Measurements from ENCODE around the gene P2RX2. TPM values are rescaled to one million over a fixed set of nuclear protein-coding genes. Genes with fewer than 3 reads are reported as not detected.

Gene P2RX2
- total RNA-seq, 1 donor from 2014 or later, result not detected

- no peaks in the 10 kb centered on the region for H3K79me2 ChIP-seq (ENCODE audit: insufficient read depth, low read length)
Measured at GRCh38 chr12:132658149-132658894, 39.7 kb downstream of the P2RX2 start.

GRCh38 chr12:132659146-132659545 lies 40.6 kb downstream of the P2RX2 start:
- no peak for TF ChIP-seq CTCF (IDR thresholded peaks at IDR 0.05; ENCODE audit: insufficient read depth, low read depth, low read length)
- TF ChIP-seq EZH2 (IDR thresholded peaks at IDR 0.05; ENCODE audit: insufficient read depth, low read length), result no peak
- Histone ChIP-seq H3K4me3 (ENCODE audit: insufficient read depth, low read depth, low read length) (no peak overlapping the region), H2AFZ (ENCODE audit: low read depth, low read length) (no peak overlapping the region), H3K27me3 (ENCODE audit: insufficient read depth, low read length) (no peaks in the 10 kb centered on the region), H3K9ac (ENCODE audit: low read length) (no peak overlapping the region), H3K4me1 (ENCODE audit: insufficient read depth, low read length) (no peaks in the 10 kb centered on the region), H3K79me2 (ENCODE audit: insufficient read depth, low read length) (no peaks in the 10 kb centered on the region), H3K4me2 (ENCODE audit: low read length) (no peak overlapping the region), H3K9me3 (ENCODE audit: insufficient read depth, low read depth, low read length) (no peaks in the 10 kb centered on the region), H4K20me1 (ENCODE audit: insufficient read depth, low read length) (no peaks in the 10 kb centered on the region), H3K36me3 (ENCODE audit: insufficient read depth, low read length) (peaks cover 24% of the 10 kb centered on the region), H3K27ac (ENCODE audit: low read depth, low read length) (no peak overlapping the region)
- no peak for DNase-seq (ENCODE audit: low read depth)
- H3K27me3 Mint-ChIP-seq (ENCODE audit: low read depth, unreplicated experiment), result peaks cover 3% of the 10 kb centered on the region
- no peaks in the 10 kb centered on the region for H3K4me1 Mint-ChIP-seq (ENCODE audit: low read depth, unreplicated experiment)
- no peak overlapping the region for H3K4me3 Mint-ChIP-seq (ENCODE audit: unreplicated experiment)
- no peak overlapping the region for H3K27ac Mint-ChIP-seq (ENCODE audit: unreplicated experiment)
- no peak for FAIRE-seq
- peaks cover 24% of the 10 kb centered on the region for H3K36me3 Mint-ChIP-seq (ENCODE audit: low read depth, unreplicated experiment)
- H3K9me3 Mint-ChIP-seq (ENCODE audit: unreplicated experiment), result no peaks in the 10 kb centered on the region

More at GRCh38 chr12:132658149-132658894, 39.7 kb downstream of the P2RX2 start:
- Histone ChIP-seq H3K27ac (ENCODE audit: low read depth, low read length) (no peak overlapping the region), H3K36me3 (ENCODE audit: insufficient read depth, low read length) (peaks cover 24% of the 10 kb centered on the region), H3K4me3 (ENCODE audit: insufficient read depth, low read depth, low read length) (no peak overlapping the region), H3K27me3 (ENCODE audit: insufficient read depth, low read length) (no peaks in the 10 kb centered on the region), H3K9me3 (ENCODE audit: insufficient read depth, low read depth, low read length) (no peaks in the 10 kb centered on the region), H3K4me2 (ENCODE audit: low read length) (no peak overlapping the region), H2AFZ (ENCODE audit: low read depth, low read length) (no peak overlapping the region), H4K20me1 (ENCODE audit: insufficient read depth, low read length) (no peaks in the 10 kb centered on the region), H3K9ac (ENCODE audit: low read length) (no peak overlapping the region), H3K4me1 (ENCODE audit: insufficient read depth, low read length) (no peaks in the 10 kb centered on the region)
- H3K36me3 Mint-ChIP-seq (ENCODE audit: low read depth, unreplicated experiment), result peaks cover 24% of the 10 kb centered on the region
- TF ChIP-seq CTCF (IDR thresholded peaks at IDR 0.05; ENCODE audit: insufficient read depth, low read depth, low read length) (no peak), EZH2 (IDR thresholded peaks at IDR 0.05; ENCODE audit: insufficient read depth, low read length) (no peak)
- no peak overlapping the region for H3K27ac Mint-ChIP-seq (ENCODE audit: unreplicated experiment)
- no peak overlapping the region for H3K4me3 Mint-ChIP-seq (ENCODE audit: unreplicated experiment)
- H3K9me3 Mint-ChIP-seq (ENCODE audit: unreplicated experiment), result no peaks in the 10 kb centered on the region
- peaks cover 3% of the 10 kb centered on the region for H3K27me3 Mint-ChIP-seq (ENCODE audit: low read depth, unreplicated experiment)
- DNase-seq (ENCODE audit: low read depth), result no peak
- FAIRE-seq, result no peak
- peaks cover 4% of the 10 kb centered on the region for H3K4me1 Mint-ChIP-seq (ENCODE audit: low read depth, unreplicated experiment)

- H3K27ac Mint-ChIP-seq (ENCODE audit: unreplicated experiment), result no peak overlapping the region
- no peak overlapping the region for H3K4me3 Mint-ChIP-seq (ENCODE audit: unreplicated experiment)
- Histone ChIP-seq H3K27ac (ENCODE audit: low read depth, low read length) (no peak overlapping the region), H3K4me1 (ENCODE audit: insufficient read depth, low read length) (no peaks in the 10 kb centered on the region), H3K4me2 (ENCODE audit: low read length) (no peak overlapping the region), H3K9me3 (ENCODE audit: insufficient read depth, low read depth, low read length) (no peaks in the 10 kb centered on the region), H3K36me3 (ENCODE audit: insufficient read depth, low read length) (peaks cover 22% of the 10 kb centered on the region), H3K79me2 (ENCODE audit: insufficient read depth, low read length) (no peaks in the 10 kb centered on the region), H3K9ac (ENCODE audit: low read length) (no peak overlapping the region), H2AFZ (ENCODE audit: low read depth, low read length) (no peak overlapping the region), H3K27me3 (ENCODE audit: insufficient read depth, low read length) (no peaks in the 10 kb centered on the region), H4K20me1 (ENCODE audit: insufficient read depth, low read length) (no peaks in the 10 kb centered on the region), H3K4me3 (ENCODE audit: insufficient read depth, low read depth, low read length) (no peak overlapping the region)
- H3K4me1 Mint-ChIP-seq (ENCODE audit: low read depth, unreplicated experiment), result no peaks in the 10 kb centered on the region
- no peak for FAIRE-seq
- H3K36me3 Mint-ChIP-seq (ENCODE audit: low read depth, unreplicated experiment), result peaks cover 24% of the 10 kb centered on the region
- H3K27me3 Mint-ChIP-seq (ENCODE audit: low read depth, unreplicated experiment), result peaks cover 3% of the 10 kb centered on the region
- TF ChIP-seq EZH2 (IDR thresholded peaks at IDR 0.05; ENCODE audit: insufficient read depth, low read length), result no peak
- TF ChIP-seq CTCF (IDR thresholded peaks at IDR 0.05; ENCODE audit: insufficient read depth, low read depth, low read length), result no peak
- DNase-seq (ENCODE audit: low read depth), result no peak
- no peaks in the 10 kb centered on the region for H3K9me3 Mint-ChIP-seq (ENCODE audit: unreplicated experiment)
Measured at GRCh38 chr12:132660052-132660451, 41.5 kb downstream of the P2RX2 start.

Data from astrocyte (in vitro differentiated cells and primary cell).